HK-2 (cell line): Measurements from ENCODE around the gene AP1M1.

Experiments used
- DNase-seq: peaks from one replicate; pipeline ENCODE4 v3.0.0-alpha.2; 2018; ENCODE audit not compliant: unreplicated experiment

AP1M1 gene

DNA sequence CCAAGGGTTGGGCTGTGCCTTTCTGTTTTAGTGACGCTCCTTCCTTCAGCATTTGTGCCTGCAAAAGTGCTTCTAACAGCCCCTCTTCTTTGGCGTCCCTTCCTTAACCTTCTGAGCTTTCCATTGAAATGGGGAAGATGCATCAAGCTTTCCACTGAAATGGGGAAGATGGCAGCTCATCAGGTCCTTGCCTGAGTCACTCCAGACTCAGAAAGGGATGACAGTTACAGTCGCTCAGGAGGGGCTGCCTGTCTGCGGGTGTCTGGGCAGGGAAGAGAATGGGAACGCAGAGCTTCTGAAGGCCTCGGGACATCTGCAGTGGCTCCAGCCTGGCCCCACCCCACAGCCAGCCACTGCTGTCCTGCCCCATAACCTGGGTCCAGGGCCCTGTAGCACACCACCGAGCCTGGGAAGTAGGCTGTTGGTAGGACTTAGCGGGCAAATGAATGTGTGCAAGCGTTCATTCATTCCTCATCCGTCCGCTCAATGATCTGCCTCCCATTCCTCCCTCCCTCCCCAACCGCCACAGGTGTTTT is 9.8 kb downstream of the AP1M1 start:
- no peak for DNase-seq

DNA sequence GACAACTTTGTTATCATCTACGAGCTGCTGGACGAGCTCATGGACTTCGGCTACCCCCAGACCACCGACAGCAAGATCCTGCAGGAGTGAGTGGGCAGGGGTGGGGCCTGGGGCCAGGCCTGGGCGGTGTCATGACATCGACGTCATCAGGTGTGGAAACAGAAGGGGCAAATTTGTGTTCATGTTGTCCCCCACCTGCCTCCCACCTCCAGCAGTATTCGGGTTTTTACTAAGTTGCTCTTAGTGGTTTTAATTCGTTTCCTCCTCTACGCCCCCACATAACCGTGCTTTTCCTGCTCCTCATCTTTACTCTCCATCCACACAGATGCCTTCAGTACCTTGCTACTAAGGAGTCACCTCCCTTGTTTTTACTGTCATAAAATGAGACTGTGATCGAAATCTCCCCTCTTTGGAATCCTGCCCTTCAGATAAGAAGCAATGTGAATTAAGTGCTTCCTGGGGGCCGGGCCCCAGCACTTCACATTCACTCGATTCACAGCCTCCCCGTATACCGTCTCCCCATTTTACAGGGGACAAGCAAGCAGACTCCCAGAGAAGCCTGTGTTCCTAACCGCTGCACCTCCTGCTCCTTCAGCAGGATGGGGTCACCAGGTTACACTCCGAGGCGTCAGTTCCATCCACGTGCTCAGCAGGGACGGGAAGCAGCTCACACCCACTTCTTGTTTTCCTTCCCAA is 10.5 kb downstream of the AP1M1 start:
- DNase-seq = no peak

DNA sequence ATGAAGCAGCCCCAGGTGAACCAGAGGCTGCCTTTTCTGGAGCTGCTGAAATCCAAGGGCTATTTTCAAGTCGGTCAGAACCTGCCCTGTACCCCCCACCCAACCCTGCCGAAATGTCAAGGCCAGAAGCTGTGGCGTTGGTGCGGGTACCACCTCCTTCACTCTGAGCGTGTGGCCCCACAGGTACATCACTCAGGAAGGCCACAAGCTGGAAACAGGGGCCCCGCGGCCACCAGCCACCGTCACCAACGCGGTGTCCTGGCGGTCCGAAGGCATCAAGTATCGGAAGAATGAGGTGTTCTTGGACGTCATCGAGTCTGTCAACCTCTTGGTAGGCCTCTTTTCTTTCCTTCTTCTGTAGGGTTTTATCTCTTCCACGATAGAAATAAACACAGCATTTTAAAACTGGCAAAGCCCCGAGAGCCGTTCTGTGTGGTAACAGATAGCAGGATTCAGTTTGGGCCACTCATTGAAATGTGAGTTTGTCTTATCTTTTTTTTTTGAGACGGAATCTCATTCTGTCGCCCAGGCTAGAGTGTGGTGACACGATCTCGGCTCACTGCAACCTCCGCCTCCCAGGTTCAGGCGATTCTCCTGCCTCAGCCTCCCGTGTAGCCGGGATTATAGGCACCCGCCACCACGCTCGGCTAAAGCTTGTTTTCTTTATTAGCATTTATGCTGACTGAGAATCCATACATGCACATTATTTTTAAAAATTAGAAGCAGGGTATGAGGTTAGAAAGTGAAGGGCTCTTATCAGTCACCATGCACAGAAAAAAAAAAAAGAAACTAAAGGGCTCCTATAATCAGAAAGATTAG is 11.3 kb downstream of the AP1M1 start:
- DNase-seq = no peak

DNA sequence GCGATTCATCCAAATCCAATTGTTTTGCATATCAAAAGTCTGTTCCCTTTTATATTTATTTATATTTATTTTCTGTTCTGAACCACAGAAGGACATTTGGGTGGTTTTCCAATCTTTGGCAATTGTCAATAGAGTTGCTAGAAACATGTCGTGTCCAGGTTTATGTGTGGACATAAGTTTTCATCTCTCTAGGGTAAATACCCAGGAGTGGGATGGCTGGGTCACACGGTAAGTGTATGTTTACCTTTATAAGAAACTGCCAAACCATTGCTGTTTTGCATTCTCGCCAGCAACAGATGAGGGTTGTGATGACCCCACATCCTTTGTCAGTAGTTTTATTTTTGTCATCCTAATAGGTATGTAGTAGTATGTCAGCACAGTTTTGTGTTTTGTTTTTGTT is 12.5 kb downstream of the AP1M1 start:
- DNase-seq = no peak

DNA sequence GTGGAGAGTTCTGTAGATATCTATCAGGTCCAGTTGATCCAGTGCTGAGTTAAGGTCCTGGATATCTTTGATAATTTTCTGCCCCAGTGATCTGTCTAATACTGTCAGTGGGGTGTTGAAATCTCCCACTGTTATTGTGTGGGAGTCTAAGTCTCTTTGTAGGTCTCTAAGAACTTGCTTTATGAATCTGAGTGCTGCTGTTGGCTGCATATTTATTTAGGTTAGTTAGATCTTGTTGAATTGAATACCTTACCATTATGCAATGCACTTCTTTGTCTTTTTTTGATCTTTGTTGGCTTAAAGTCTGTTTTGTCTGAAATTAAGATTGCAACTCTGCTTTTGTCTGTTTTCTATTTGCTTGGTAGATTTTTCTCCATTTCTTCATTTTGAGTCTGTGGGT is 15.4 kb downstream of the AP1M1 start:
- DNase-seq = no peak

DNA sequence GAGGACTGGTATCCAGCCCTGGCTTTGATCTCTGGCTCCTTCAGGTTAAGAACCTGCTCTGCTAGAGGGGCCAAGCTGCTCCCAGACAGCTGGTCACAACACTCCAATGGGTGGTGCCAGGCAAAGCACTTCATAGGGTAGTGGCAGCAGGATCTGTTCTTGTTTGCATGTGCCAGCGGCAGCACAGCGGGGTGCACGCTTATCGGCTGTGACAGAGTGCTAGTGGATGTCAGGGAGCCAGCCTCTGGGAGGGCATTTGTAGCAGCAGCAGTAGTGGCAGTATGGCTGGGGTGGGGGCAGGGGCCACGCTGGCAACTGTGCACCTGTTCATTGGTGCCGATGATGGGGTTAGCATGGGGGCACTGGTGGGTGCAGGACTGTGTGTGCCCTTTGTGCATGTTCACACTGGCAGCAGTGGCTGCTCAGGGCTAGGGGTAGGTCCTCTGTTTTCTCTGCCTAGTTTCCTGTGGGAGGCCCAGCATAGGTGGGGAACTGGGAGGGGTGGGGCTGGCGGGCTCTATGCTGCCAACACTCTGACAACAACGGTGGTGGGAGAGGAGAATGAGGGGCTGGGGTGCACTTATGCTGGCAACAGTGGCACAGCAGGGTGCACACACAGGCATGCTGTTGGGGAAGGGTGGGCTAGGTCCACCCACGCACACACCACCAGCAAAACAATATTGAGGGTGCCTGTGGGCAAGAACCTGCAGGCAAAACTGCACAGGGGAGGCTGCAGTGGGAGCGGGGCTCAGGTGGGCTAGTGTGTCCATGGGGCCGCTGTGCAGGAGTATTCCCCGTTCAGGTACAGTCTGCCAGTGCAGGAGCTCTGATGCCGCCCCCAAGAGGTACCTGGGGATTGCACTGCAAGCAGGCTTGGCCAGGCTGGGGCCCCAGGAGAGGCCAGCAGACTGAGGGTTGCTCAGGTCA is 19.3 kb downstream of the AP1M1 start:
- DNase-seq = no peak

DNA sequence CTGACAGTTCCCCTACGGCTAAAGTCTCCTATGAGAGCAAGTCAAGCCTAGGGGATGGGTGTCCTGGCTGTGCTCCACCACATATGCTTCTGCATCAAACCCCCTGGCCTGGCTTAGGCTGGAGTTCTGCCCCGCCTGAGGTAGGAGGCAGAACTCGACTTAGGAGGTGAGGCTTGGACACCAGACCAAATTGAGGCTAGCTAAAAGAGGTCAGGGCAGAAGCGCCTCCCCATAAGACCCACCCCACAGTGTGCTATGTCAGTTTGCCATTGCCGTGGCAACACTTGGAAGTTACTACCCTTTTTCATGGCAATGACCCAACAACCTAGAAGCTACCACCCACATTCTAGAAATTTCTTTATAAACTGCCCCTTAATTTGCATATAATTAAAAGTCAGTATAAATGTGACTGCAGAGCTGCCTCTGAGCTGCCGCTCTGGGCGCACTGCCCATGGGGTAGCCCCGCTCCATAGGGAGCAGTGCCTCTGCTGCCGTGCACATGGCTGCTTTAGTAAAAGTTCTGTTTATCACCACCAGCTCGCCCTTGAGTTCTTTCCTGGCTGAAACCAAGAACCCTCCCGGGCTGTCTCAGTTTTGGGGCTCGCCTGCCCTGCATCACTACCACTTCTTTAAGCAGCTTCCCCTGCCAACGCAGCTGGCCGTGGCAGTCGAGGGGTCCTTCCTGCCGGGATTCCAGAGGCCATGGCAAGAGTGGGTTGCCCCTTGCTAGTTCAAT is 20.2 kb downstream of the AP1M1 start:
- DNase-seq = no peak

DNA sequence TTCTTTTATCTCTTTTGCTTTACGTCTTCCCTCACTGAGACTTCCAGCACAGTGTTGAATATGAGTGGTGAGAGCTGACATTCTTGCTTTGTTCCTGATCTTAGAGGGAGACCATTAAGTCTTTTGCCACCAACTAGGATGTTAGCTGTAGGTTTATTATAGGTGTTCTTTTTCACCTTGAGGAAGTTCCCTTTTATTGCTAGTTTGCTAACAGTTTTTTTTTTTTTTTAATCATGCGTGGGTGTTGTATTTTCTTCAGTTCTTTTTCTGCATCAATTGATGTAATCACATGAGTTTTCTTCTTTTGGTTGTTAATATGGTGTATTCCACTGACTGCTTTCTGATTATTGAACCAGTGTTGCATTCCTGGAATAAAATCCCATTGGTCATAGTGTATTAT is 21.1 kb downstream of the AP1M1 start:
- no peak for DNase-seq

DNA sequence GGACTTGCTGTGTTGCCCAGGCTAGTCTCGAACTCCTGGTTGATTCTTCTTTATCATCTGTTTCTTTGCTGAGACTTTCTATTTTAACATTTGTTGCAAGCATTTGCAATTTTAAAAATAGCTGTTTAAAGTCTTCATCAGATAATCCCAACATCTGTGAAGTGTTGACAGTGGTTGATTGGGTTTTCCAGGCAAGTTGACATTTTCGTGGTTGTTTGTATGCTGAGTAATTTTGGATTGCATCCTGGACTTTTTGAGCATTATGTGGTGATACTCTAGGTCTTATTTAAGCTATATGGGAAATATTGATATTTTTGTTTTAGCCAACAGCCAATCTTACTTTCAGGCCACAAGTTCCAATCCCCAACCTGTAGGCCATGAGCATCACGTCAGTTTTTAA is 25.1 kb downstream of the AP1M1 start:
- no peak for DNase-seq

DNA sequence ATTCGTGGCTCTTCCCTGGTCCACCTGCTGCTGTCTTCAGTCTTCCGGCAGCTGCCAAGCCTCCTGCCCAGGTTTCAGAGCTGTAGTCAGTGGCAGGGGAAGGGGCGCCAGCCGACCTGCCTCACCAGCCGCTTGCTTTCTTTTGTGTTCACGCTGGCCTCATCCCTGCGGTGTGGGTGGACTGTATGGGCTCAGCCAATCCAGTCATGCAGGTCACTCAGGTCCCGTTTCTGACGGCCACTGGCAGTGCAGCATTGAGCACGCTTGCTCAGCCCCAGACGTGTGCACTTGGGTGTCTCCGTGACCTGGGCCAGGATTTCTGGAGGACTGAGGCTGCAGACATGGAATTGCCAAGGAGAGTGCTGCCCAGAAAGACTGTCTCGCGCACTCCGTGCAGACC is 26.0 kb downstream of the AP1M1 start:
- no peak for DNase-seq

DNA sequence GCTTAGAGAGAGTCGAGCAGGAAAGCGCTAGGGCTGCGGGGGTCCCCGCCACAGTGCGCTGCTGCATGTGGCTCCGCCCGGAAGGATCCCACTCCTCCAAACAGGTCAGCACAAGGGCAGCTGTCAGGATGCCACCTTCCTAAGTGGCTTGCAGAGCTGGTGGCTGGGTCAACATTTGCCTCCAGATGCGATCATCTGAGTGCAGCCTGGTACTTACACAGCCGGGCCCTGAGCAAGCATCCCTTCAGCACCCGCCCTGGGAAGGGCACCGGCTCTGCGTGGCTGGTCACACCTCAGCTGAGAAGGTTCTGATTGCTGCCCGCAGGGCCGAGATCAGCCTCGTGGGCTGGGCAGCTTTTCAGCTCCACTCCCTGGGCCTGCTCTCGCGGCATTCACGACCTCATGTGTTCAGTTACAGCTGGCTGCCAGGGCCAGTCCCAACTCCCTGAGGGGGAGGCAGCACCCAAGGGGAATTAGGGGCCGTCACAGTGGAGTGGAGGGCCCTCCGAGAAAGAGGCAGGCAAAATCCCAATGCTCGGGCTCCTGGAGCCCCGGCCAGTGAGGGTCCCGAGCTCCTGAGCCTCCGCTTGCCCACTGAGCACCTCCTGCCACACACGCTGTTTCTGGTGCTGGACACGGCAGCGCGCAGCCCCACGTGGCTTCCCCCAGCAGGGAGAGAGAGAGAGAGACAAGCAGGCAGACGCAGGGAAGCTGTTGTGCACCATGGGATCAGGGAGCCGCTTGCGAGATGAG is 26.8 kb downstream of the AP1M1 start:
- no peak for DNase-seq

DNA sequence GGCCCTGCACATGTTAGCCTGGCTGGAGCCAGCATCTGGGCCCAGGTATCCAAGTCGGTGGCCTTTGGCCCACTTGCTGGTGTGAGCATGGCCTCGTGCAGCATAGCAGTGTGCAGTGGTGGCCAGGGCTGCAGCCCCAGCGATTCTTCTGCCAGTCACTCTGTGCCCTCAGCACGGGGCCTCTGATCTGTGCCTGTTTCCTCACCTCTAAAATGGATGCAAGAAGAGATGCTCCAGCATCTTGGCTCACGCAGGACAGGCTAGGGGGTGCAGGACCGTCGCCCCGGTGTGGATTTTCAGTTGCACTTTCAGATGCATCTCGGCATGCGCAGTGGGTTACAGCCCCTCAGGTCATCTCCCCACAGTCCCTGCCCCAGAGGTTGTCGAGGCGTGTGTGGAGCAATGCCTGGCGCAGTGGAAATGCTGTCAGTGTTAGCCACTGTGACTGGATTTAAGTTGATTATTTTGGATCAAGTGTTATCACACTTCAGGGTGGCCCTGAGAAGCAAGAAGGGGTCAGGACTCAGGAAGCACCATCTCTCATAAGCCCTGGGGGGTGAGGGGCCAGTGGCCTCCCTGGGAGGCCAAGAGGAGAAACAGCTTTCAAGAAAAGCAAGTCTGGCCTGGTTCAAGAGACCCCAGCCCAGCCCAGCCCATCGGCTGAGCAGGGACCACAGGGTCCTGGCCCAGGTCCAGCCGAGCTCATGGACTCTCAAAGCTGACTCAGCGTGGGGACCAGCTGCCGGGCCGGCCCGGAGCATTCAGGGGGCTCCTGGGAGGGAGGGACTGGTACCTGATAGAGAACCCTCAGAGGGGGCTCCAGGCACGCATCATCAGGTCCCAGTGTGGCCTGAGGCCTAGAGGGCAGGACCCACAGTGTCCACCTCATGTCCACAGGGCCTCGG is 27.8 kb downstream of the AP1M1 start:
- no peak for DNase-seq

DNA sequence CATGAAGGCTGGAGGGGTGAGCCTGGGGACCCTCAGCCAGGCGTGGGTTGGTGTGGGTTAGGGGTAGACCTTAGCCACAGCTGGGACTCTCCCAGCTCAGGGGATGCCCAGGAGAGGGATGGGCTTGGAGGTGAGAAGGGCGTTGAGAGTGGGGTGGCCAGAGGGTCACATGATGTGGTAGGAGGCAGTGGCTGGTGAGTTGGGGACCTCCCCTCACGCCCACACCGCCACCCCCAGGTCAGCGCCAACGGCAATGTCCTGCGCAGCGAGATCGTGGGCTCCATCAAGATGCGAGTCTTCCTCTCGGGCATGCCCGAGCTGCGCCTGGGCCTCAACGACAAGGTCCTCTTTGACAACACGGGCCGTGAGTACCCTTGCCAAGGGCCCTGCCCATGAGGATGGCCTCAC is 28.5 kb downstream of the AP1M1 start:
- DNase-seq = no peak

DNA sequence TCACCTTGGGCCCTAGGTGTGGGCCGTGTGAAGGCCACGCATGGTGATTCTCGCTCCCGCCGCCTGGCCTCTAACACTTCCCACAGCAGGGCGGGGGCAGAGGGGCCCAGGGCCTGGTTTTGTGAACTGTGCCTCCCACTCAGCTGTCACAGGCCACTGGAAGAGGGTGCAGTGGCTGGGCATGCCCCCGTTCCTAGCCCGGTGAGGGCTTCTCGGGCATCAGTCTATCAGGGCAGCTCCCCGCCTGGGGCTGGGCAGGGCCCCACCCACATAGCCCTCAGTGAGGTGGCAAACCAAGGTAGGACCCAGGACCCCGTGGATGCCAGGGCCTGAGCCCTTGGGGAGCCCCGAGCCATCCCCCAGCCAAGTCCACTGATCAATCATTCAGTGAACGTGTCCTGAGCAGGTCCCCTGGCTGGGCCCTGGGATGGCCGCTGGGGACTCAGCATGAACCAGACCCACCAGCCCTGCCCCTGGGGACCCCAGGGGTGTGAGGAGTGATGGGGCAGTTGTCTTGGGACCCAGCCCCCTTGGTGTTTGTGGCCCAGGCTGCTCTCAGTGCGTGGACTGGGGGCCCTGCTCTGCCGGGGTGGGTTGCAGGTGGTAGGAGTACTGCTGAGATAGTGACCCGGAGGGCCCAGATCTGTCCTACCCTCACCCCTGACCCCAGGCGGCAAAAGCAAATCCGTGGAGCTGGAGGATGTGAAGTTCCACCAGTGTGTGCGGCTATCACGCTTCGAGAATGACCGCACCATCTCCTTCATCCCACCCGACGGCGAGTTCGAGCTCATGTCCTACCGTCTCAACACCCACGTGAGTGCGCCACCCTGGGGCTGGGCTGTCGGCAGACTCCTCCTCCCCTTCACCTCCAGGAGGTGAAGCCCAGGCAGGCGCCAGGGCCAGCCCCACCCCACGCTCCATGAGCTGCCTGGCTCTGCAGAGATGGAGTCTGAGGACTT is 29.4 kb downstream of the AP1M1 start:
- DNase-seq = no peak

DNA sequence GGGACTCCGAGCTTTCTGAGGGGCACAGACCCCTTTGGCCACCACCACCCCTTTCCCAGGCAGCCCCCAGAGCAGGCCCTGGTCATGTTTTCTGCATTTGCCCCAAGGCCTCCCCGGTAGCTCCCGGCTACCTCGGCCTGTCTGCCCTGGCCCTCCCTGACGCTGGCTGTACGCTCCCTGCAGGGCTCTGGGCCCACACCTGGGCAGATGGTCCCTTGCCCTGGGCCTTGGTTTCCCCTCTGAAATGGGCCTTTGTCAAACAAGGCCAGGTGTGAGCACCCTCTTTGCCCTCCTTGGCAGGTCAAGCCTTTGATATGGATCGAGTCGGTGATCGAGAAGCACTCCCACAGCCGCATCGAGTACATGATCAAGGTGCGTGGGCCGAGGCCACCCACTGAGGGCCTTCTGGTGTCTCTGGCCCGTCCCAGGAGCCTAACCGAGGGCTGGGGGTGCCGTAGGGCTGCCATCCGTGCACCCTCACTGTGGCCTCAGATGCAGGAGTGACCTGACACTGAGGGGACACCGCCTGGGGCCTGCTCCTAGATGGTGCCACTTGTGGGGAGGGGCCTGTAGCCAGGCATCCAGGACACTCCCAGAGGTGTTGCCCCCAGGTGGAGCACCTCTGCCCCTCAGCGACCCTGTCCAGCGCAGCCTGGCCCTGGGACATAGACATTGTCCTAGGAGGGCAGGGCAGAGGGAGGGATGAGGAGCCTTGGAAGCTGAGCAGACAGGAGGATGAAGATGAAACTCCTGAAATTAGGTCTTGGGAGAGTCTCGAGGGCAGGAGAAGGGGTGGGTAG is 30.3 kb downstream of the AP1M1 start:
- DNase-seq = no peak

DNA sequence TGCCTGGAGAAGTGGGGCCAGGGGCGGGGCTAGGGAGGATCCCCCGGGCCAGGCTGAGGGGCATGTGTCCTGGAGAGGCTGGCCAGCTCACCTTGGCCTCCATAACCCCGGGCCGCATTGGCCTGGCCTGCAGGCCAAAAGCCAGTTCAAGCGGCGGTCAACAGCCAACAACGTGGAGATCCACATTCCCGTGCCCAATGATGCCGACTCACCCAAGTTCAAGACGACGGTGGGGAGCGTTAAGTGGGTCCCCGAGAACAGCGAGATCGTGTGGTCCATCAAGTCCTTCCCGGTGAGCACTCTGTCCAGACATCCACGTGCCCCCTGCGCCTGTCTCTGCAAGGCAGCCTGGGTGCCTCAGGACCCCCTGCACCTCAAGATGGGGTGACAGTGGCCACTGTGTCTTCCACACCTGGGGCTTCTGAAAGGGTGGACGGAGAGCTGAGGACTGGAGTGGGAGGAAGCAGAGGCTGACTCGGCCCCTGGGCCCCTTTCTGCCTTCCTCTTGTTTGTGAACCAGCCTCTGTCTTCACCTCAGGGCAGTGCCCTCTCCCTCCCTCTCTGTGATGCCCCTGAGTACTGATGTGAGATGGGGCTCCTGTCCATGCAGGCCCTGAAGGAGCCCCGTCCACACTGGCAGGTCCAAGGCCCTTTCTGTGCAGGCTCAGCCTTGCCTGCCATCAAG is 31.1 kb downstream of the AP1M1 start:
- DNase-seq = no peak

DNA sequence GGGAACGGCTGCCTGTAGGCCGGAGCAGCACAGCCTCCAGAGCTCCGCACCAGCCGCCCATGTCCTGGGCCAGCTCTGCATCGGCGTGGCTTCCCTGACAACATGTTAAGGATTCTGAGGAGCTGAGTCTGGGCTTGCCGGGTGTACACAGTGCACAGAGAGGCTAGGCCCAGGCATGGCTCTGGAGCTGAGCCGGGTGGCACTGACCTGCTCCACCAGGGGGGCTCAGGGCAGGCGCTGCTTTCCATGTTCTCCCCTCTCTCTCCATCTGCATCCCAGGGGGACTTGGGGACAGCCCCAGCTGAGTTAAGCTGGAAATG is 31.6 kb downstream of the AP1M1 start:
- DNase-seq = no peak
